Esophagus muscularis mucosa (tissue), 4 donors: ENCODE measurements around the gene SAC3D1. TPM values are rescaled to one million over a fixed set of nuclear protein-coding genes. Genes with fewer than 3 reads are reported as not detected.
"Not testable (repeated sequence)": the region's sequence is repeated elsewhere in the genome, so short reads cannot be mapped to it uniquely, and the experiment has no call there.

ENCODE experiments used
- DNase-seq: peaks from one replicate; pipeline ENCODE4 v3.0.0-alpha.2; 2017; ENCODE audit errors: extremely low spot score
- H3K27ac ChIP-seq, 4 donors: fragments of 200-600 bp; sonication (generic); replicated peaks in 1 of 4; 1 replicate in 3 of 4; 2 replicates in 1 of 4; pipeline ENCODE4 v1.5.1; 2016 to 2019; ENCODE audit warnings: mild to moderate bottlenecking in 1 of 4
- H3K27me3 ChIP-seq, 4 donors: fragments of 200-600 bp; sonication (generic); one replicate each; pipeline versions ENCODE4 v1.5.1 to v1.6.0; 2016 to 2019
- H3K36me3 ChIP-seq, 4 donors: fragments of 200-600 bp; sonication (generic); one replicate each; pipeline ENCODE4 v1.5.1; 2016 to 2019
- H3K4me1 ChIP-seq, 4 donors: fragments of 200-600 bp; sonication (generic); one replicate each; pipeline ENCODE4 v1.5.1; 2016 to 2019
- H3K4me3 ChIP-seq, 4 donors: fragments of 200-600 bp; sonication (generic); 1 replicate in 2 of 4; 2 replicates in 2 of 4; pipeline ENCODE4 v1.5.1; 2016 to 2019; ENCODE audit warnings: mild to moderate bottlenecking in 4 of 4, moderate library complexity in 1 of 4
- H3K9me3 ChIP-seq, 4 donors: fragments of 200-600 bp; sonication (generic); 1 replicate in 3 of 4; 2 replicates in 1 of 4; pipeline ENCODE4 v1.5.1; 2016 to 2019
- EP300 ChIP-seq: sonication (generic); formaldehyde crosslinking; IDR thresholded peaks from one replicate; pipeline ENCODE4 v1.6.1; 2017; ENCODE audit warnings: antibody characterized with exemption
- POLR2A ChIP-seq: fragments of 450-650 bp; IDR thresholded peaks from one replicate; pipeline ENCODE4 v1.6.1; 2017; ENCODE audit warnings: antibody characterized with exemption, moderate library complexity, mild to moderate bottlenecking, low read depth
- POLR2AphosphoS5 ChIP-seq, 2 donors: sonication (generic); formaldehyde crosslinking; IDR thresholded peaks; one replicate each; pipeline ENCODE4 v1.6.1; 2017; ENCODE audit warnings: antibody characterized with exemption in 2 of 2
- WGBS: methylation state at CpG from one replicate; pipeline ENCODE4 v1.1.5; 2018; 5-methylcytosine and 5-hydroxymethylcytosine counted together
- intact Hi-C: fragments of 100-400 bp; cut with DNase I; formaldehyde crosslinking; loops from one replicate; pipeline ENCODE4 v1.15.1; 2023
- total RNA-seq, 4 donors: library from RNA; depleted of rRNA; stranded (reverse); fragments of >200 nt; gene quantifications; one replicate each; pipeline versions ENCODE4 v1.1.0 to v1.2.1, GENCODE V29; 2016
- TF ChIP-seq, protein P1 (sequence below), 3 experiments: fragments of 200-600 bp in 2 of 3; fragments of 450-650 bp in 1 of 3; sonication (generic) in 2 of 3; IDR thresholded peaks; one replicate each; pipeline ENCODE4 v1.5.1; 2017 to 2019; ENCODE audit warnings: antibody characterized with exemption in 3 of 3, mild to moderate bottlenecking in 2 of 3, moderate library complexity in 1 of 3

The SAC3D1 gene
- total RNA-seq, 4 donors from 2014 or later, result 9.6 to 21.8 (median 13.1) TPM

- peaks cover 0 to 6% (median 0%) of the 10 kb centered on the region in 4 donors for H3K36me3 ChIP-seq
- no peak for DNase-seq
- H3K4me1 ChIP-seq, result peaks cover 12 to 27% (median 18%) of the 10 kb centered on the region in 4 donors
- intact Hi-C loops, result no loop called here
- TF ChIP-seq, protein P1, sequence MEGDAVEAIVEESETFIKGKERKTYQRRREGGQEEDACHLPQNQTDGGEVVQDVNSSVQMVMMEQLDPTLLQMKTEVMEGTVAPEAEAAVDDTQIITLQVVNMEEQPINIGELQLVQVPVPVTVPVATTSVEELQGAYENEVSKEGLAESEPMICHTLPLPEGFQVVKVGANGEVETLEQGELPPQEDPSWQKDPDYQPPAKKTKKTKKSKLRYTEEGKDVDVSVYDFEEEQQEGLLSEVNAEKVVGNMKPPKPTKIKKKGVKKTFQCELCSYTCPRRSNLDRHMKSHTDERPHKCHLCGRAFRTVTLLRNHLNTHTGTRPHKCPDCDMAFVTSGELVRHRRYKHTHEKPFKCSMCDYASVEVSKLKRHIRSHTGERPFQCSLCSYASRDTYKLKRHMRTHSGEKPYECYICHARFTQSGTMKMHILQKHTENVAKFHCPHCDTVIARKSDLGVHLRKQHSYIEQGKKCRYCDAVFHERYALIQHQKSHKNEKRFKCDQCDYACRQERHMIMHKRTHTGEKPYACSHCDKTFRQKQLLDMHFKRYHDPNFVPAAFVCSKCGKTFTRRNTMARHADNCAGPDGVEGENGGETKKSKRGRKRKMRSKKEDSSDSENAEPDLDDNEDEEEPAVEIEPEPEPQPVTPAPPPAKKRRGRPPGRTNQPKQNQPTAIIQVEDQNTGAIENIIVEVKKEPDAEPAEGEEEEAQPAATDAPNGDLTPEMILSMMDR (IDR thresholded peaks at IDR 0.05), result no peak
- no peak for TF ChIP-seq POLR2A
- TF ChIP-seq EP300, result no peak
- no peak for TF ChIP-seq POLR2AphosphoS5 (IDR thresholded peaks at IDR 0.05)
- H3K9me3 ChIP-seq, result no peaks in the 10 kb centered on the region
- no peak overlapping the region for H3K27ac ChIP-seq
- H3K27me3 ChIP-seq, result no peaks in the 10 kb centered on the region
- 85% methylated on average over 1 of the region's 1 CpG for WGBS
- no peak overlapping the region for H3K4me3 ChIP-seq
Observed at GRCh38 chr11:64998141-64998540, 42.9 kb upstream of the SAC3D1 start.

DNA sequence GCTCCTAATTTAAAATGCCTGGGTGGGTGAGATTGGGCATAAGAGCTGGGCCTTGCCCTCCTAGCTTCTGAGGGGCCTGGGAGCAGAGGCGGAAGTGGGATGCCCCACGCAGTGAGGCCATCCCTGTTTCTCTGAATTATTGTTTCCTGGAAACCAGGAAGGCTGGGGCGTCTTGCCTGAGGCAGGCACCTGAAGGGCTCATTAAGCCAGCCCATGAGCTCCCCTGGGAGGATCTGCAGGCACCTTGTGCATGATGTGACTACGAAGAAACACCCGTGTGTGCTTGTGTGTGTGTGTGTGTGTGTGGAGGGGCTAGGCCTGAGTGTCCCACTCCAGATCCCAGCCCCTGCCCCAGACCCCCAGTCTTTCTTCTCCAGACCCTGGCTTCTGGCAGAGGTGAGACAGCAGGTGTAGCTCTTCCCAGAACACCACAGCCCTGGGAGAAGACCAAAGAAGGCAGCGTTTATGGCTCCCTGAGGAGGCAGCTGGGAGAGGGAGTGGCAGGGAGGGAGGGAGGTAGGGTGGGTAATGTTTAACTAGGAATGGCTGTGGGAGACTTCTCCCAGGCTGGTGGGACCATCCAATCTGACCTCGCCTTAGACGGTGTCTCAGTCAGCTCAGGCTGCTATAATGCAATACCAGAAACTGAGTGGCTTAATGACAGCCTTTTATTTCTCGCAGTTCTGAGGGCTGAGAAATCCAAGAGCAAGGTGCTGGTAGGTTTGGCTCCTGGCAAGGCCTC, 42.1 kb upstream of the SAC3D1 start:
- Histone ChIP-seq H3K9me3 (no peaks in the 10 kb centered on the region), H3K27ac (no peak overlapping the region), H3K4me1 (peaks cover 10 to 27% (median 18%) of the 10 kb centered on the region in 4 donors), H3K36me3 (peaks cover 0 to 4% (median 0%) of the 10 kb centered on the region in 4 donors), H3K27me3 (no peaks in the 10 kb centered on the region), H3K4me3 (no peak overlapping the region)
- intact Hi-C loops, result no loop called here
- DNase-seq, result no peak
- no peak for TF ChIP-seq EP300
- TF ChIP-seq, protein P1 (IDR thresholded peaks at IDR 0.05), result no peak
- WGBS, result 80% methylated on average over 7 of the region's 9 CpGs

- 100% methylated on average over 1 of the region's 1 CpG for WGBS
- intact Hi-C loops, result no loop called here
- DNase-seq, result no peak
- H3K27me3 ChIP-seq, result no peaks in the 10 kb centered on the region
- TF ChIP-seq EP300, result no peak
- TF ChIP-seq, protein P1 (IDR thresholded peaks at IDR 0.05), result no peak
- no peak for TF ChIP-seq POLR2A
- no peak for TF ChIP-seq POLR2AphosphoS5 (IDR thresholded peaks at IDR 0.05)
- H3K4me3 ChIP-seq, result no peak overlapping the region
- H3K9me3 ChIP-seq, result no peaks in the 10 kb centered on the region
- H3K4me1 ChIP-seq, result peaks cover 10 to 27% (median 18%) of the 10 kb centered on the region in 4 donors
- no peaks in the 10 kb centered on the region for H3K36me3 ChIP-seq
- no peak overlapping the region for H3K27ac ChIP-seq
Observed at GRCh38 chr11:64999478-64999877, 41.5 kb upstream of the SAC3D1 start.

DNA sequence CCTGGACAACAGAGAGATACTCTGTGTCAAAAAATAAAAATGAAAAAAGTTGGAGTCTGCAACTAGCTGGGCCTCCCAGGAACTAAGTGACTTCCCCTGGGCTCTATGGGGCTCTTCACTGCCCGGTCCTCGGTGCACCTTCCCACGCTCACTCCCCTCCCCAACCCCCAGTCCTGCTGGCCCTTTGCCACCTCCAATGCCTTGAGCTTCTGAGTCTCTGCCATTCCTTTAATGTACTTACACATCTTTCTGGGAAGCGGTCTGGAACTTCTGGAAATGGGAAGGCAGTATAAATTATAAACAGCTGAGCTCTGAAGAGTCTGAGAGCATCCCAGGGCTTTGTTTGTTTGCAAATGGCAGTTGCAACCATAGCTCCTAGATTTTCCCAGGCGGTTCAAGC, 38.3 kb upstream of the SAC3D1 start:
- H3K9me3 ChIP-seq, result no peaks in the 10 kb centered on the region
- no peaks in the 10 kb centered on the region for H3K36me3 ChIP-seq
- no peak for DNase-seq
- H3K4me3 ChIP-seq, result no peak overlapping the region
- intact Hi-C loops, result no loop called here
- no peaks in the 10 kb centered on the region for H3K27me3 ChIP-seq
- 59% methylated on average over 5 of the region's 5 CpGs for WGBS
- TF ChIP-seq, protein P1 (IDR thresholded peaks at IDR 0.05), result no peak
- H3K4me1 ChIP-seq, result peaks cover 0 to 5% (median 0%) of the 10 kb centered on the region in 4 donors
- H3K27ac ChIP-seq, result no peak overlapping the region

DNA sequence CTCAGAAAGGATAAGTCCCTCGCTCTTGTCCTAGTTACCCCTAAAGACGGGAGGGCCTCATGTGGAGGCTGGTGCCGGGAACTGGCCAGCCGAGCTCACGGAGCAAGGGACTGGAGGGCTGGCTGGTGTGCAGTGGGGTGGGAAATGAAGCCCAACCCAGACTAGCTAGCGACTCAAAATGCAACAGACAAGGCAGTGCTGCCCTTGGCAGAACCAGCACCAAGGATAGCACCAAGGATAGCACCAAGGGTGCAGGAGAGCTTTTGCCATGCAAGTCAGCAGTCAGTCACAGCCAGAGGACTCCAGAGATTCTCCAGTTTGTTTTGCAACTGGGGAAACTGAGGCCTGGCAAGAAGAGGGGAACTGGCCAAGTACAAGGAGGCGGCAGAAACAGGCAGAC, 37.7 kb upstream of the SAC3D1 start:
- TF ChIP-seq, protein P1 (IDR thresholded peaks at IDR 0.05), result no peak
- TF ChIP-seq POLR2AphosphoS5 (IDR thresholded peaks at IDR 0.05) (no peak), EP300 (no peak), POLR2A (no peak)
- Histone ChIP-seq H3K27me3 (no peaks in the 10 kb centered on the region), H3K9me3 (no peaks in the 10 kb centered on the region), H3K27ac (no peak overlapping the region), H3K4me3 (no peak overlapping the region), H3K4me1 (peaks cover 0 to 5% (median 0%) of the 10 kb centered on the region in 4 donors), H3K36me3 (no peaks in the 10 kb centered on the region)
- intact Hi-C loops, result no loop called here
- no peak for DNase-seq
- 75% methylated on average over 7 of the region's 7 CpGs for WGBS

DNA sequence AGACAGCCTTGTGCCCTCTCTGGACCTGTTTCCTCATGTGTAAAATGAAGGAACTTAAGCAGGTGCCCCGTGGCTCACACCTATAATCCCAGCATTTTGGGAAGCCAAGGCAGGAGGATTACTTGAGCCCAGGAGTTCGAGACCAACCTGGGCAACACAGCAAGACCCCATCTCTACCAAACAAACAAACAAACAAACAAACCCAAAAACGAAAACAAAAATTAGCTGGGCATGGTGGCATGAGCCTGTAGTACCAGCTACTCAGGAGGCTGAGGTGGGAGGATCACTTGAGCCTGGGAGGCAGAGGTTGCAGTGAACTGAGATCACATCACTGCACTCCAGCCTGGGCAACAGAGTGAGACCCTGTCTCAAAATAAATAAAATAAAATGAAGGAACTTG, 37.0 kb upstream of the SAC3D1 start:
- H3K4me3 ChIP-seq, H3K36me3 ChIP-seq, DNase-seq, H3K4me1 ChIP-seq, H3K27me3 ChIP-seq, H3K27ac ChIP-seq, H3K9me3 ChIP-seq, intact Hi-C loops: not testable (repeated sequence)
- 73% methylated on average over 3 of the region's 3 CpGs for WGBS
